H54 (cell line): ENCODE measurements around the gene PDE8A.
"Not testable (repeated sequence)": the region's sequence is repeated elsewhere in the genome, so short reads cannot be mapped to it uniquely, and the experiment has no call there.

Experiments used
- DNase-seq: peaks from one replicate; pipeline ENCODE4 v3.0.0; 2011; ENCODE audit warnings: low spot score, mixed read lengths; ENCODE audit not compliant: insufficient read length
- FAIRE-seq: peaks from 3 replicates; lab custom pipeline; 2011; peaks lifted over from hg19 to GRCh38; lab: Jason Lieb, UNC
- POLR2A ChIP-seq: IDR thresholded peaks from 2 replicates; pipeline ENCODE4 v1.6.1; 2011; ENCODE audit warnings: low read depth, mild to moderate bottlenecking, low read length

The PDE8A gene

GRCh38 chr15:84988909-84989644 is 7.4 kb downstream of the PDE8A start:
- TF ChIP-seq POLR2A = no peak
- no peak for FAIRE-seq
- no peak for DNase-seq

- TF ChIP-seq POLR2A = no peak
- FAIRE-seq (no peak), DNase-seq (no peak)
Measured at GRCh38 chr15:84990507-84990906, 8.9 kb downstream of the PDE8A start.

GRCh38 chr15:84991014-84991712 is 9.5 kb downstream of the PDE8A start:
- DNase-seq (no peak), FAIRE-seq (no peak)
- no peak for TF ChIP-seq POLR2A

- FAIRE-seq (peak; percentile 96), DNase-seq (peak; percentile 13)
- TF ChIP-seq POLR2A = no peak
Measured at GRCh38 chr15:84992157-84992944, 10.7 kb downstream of the PDE8A start.

- FAIRE-seq (no peak), DNase-seq (no peak)
- TF ChIP-seq POLR2A = no peak
Measured at GRCh38 chr15:84996055-84996454, 14.4 kb downstream of the PDE8A start.

DNA sequence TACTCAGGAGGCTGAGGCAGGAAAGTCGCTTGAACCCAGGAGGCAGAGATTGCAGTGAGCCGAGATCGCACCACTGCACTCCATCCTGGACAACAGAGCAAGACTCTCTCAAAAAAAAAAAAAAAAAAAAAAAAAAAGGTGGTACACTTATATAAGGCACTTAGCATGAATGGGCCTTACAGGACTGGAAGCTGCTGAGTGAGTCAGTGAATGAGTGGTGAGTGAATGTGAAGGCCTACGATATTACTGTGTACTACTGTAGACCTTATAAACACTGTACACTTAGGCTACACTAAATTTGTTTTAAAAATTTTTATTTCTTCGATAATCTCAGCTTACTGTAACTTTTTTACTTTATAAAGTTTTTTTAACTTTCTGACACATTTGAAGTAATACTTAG is 15.1 kb downstream of the PDE8A start:
- not testable (repeated sequence) for FAIRE-seq, DNase-seq

DNA sequence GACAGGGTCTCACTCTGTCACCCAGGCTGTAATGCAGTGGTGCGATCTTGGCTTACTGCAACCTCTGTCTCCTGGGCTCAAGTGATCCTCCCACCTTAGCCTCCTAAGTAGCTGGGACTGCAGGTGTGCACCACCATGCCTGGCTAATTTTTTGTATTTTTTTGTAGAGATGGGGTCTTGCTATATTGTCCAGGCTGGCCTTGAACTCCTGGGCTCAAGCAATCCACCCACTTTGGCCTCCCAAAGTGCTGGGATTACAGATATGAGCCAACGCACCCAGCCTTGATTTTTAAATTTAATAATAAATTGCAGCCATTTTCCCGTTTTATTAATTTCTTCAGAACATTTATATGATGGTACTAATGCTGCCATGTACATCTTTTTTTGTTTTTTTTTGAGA is 15.6 kb downstream of the PDE8A start:
- not testable (repeated sequence) for DNase-seq, FAIRE-seq

DNA sequence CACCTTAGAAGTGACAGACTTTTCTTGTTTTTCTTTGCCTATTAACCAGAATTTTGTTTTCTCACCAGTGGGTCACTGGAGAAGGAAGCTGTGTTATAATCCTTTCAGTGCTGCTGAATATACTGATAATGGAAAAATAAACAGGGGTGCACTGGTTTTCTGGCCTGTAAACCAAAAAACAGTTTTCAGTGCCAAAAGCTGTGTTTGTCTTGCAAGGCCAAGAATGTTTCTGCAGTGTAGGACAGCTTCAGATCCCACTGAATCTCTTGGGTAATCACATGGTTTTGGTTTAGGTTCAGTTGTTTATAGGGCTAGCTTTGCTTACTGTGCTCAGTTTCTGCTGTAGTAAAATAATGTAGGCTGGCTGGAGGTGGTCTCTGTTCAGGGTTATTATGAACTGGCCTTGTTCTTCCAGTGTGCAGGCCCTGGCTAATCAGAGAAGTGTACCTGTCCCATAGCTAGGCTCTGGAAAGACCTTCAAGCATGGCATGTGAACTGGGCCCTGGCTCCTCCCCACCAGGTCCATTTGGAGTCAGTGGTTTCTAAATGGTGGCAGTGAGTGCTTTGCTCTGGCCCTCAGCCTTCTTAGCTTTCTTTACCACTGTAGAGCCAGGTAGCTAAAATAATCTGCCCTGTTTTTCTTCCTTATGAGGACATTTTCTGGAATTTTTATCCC is 18.7 kb downstream of the PDE8A start:
- DNase-seq = no peak
- no peak for TF ChIP-seq POLR2A
- no peak for FAIRE-seq

GRCh38 chr15:85000937-85001336 is 19.3 kb downstream of the PDE8A start:
- FAIRE-seq = no peak
- no peak for DNase-seq
- TF ChIP-seq POLR2A = no peak

GRCh38 chr15:85002517-85002916 is 20.9 kb downstream of the PDE8A start:
- DNase-seq = no peak
- TF ChIP-seq POLR2A = no peak
- FAIRE-seq = no peak

GRCh38 chr15:85003593-85004312 is 22.1 kb downstream of the PDE8A start:
- TF ChIP-seq POLR2A = no peak
- DNase-seq (no peak), FAIRE-seq (no peak)

DNA sequence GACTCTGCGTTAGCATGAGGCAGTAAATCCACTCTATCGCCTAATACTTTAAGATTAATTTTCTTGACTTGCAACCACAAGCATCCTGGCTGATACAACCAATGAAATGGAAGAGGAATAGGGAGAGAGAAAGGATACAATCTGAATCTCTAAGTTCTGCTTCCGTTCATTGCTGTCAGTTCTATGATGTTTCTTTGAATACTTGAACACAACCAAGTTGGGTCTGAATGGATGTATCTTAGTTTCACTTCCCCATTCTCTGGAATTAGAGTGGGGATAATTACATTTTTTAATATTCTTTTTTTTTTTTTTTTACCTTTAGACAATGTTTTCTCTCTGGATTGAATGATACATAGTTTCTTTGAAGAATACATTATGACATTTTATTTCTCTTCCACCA is 22.9 kb downstream of the PDE8A start:
- no peak for DNase-seq
- TF ChIP-seq POLR2A = no peak
- no peak for FAIRE-seq

- FAIRE-seq (no peak), DNase-seq (no peak)
- TF ChIP-seq POLR2A = no peak
Measured at GRCh38 chr15:85005319-85005718, 23.7 kb downstream of the PDE8A start.
